Subcutaneous abdominal adipose tissue (tissue), 5 donors: ENCODE data around the gene TMEM179.

ENCODE experiments used
- H3K27ac ChIP-seq: one replicate; pipeline ENCODE4 v1.7.0; 2013; ENCODE audit warnings: low read depth, mild to moderate bottlenecking, inconsistent platforms, low read length, moderate library complexity
- H3K27me3 ChIP-seq, 5 donors: one replicate each; pipeline ENCODE4 v1.7.0; 2013; ENCODE audit warnings: low read length in 5 of 5, inconsistent platforms in 1 of 5; ENCODE audit not compliant: control insufficient read depth in 5 of 5, insufficient read depth in 4 of 5
- H3K36me3 ChIP-seq, 5 donors: one replicate each; pipeline ENCODE4 v1.7.0; 2013; ENCODE audit warnings: low read length in 5 of 5; ENCODE audit not compliant: control insufficient read depth in 5 of 5, insufficient read depth in 5 of 5
- H3K4me1 ChIP-seq, 5 donors: one replicate each; pipeline ENCODE4 v1.7.0; 2013; ENCODE audit warnings: low read length in 5 of 5, mild to moderate bottlenecking in 3 of 5, moderate library complexity in 1 of 5; ENCODE audit not compliant: control insufficient read depth in 5 of 5, insufficient read depth in 5 of 5
- H3K4me3 ChIP-seq, 5 donors: one replicate each; pipeline ENCODE4 v1.7.0; 2013; ENCODE audit warnings: low read length in 5 of 5, low read depth in 1 of 5
- H3K9ac ChIP-seq, 5 donors: one replicate each; pipeline ENCODE4 v1.7.0; 2013; ENCODE audit warnings: low read length in 5 of 5, mild to moderate bottlenecking in 4 of 5, moderate library complexity in 3 of 5
- H3K9me3 ChIP-seq, 5 donors: one replicate each; pipeline ENCODE4 v1.7.0; 2013; ENCODE audit warnings: low read length in 5 of 5; ENCODE audit not compliant: control insufficient read depth in 5 of 5
- donor health status: healthy.
- donor health status: healthy.
- donor health status: healthy.
- donor health status: healthy.
- donor health status: healthy.

The TMEM179 gene

GRCh38 chr14:104564744-104565679 is 39.6 kb downstream of the TMEM179 start:
- Histone ChIP-seq H3K27me3 (peaks cover 13 to 46% (median 43%) of the 10 kb centered on the region in 5 donors), H3K4me3 (no peak overlapping the region), H3K9ac (no peak overlapping the region), H3K4me1 (peaks cover 0 to 21% (median 17%) of the 10 kb centered on the region in 5 donors), H3K9me3 (no peaks in the 10 kb centered on the region), H3K27ac (no peak overlapping the region), H3K36me3 (no peaks in the 10 kb centered on the region)

GRCh38 chr14:104563742-104564615 is 40.6 kb downstream of the TMEM179 start:
- H3K9me3 ChIP-seq, result no peaks in the 10 kb centered on the region
- H3K27ac ChIP-seq, result no peak overlapping the region
- H3K27me3 ChIP-seq, result peaks cover 8 to 37% (median 33%) of the 10 kb centered on the region in 5 donors
- no peak overlapping the region for H3K9ac ChIP-seq
- H3K4me1 ChIP-seq, result peaks cover 0 to 21% (median 16%) of the 10 kb centered on the region in 5 donors
- no peaks in the 10 kb centered on the region for H3K36me3 ChIP-seq
- peak overlapping the region in 1 of 5 donors; percentile 11 for H3K4me3 ChIP-seq

- H3K27me3 ChIP-seq, result peaks cover 8 to 37% (median 28%) of the 10 kb centered on the region in 5 donors
- no peaks in the 10 kb centered on the region for H3K36me3 ChIP-seq
These were observed 41.3 kb downstream of the TMEM179 start for GRCh38 chr14:104563191-104563741.

GRCh38 chr14:104562606-104563005 is 42.0 kb downstream of the TMEM179 start:
- Histone ChIP-seq H3K4me1 (peaks cover 0 to 21% (median 16%) of the 10 kb centered on the region in 5 donors), H3K36me3 (no peaks in the 10 kb centered on the region), H3K4me3 (no peak overlapping the region), H3K9ac (no peak overlapping the region), H3K27ac (no peak overlapping the region), H3K9me3 (no peaks in the 10 kb centered on the region), H3K27me3 (peaks cover 8 to 35% (median 28%) of the 10 kb centered on the region in 5 donors)

More at GRCh38 chr14:104563191-104563741, 41.3 kb downstream of the TMEM179 start:
- Histone ChIP-seq H3K27ac (no peak overlapping the region), H3K9ac (no peak overlapping the region), H3K4me1 (peaks cover 0 to 21% (median 16%) of the 10 kb centered on the region in 5 donors), H3K9me3 (no peaks in the 10 kb centered on the region), H3K4me3 (no peak overlapping the region)

GRCh38 chr14:104561632-104562495 is 42.7 kb downstream of the TMEM179 start:
- no peak overlapping the region for H3K27ac ChIP-seq
- H3K9me3 ChIP-seq, result no peaks in the 10 kb centered on the region
- no peak overlapping the region for H3K9ac ChIP-seq
- H3K4me1 ChIP-seq, result peaks cover 0 to 21% (median 16%) of the 10 kb centered on the region in 5 donors
- no peaks in the 10 kb centered on the region for H3K36me3 ChIP-seq
- no peak overlapping the region for H3K4me3 ChIP-seq
- H3K27me3 ChIP-seq, result peaks cover 2 to 28% (median 25%) of the 10 kb centered on the region in 5 donors

GRCh38 chr14:104561124-104561557 is 43.4 kb downstream of the TMEM179 start:
- Histone ChIP-seq H3K27me3 (peaks cover 3 to 25% (median 19%) of the 10 kb centered on the region in 5 donors), H3K27ac (no peak overlapping the region), H3K4me3 (no peak overlapping the region), H3K9ac (no peak overlapping the region), H3K36me3 (no peaks in the 10 kb centered on the region), H3K4me1 (peaks cover 0 to 21% (median 16%) of the 10 kb centered on the region in 5 donors), H3K9me3 (no peaks in the 10 kb centered on the region)

- no peak overlapping the region for H3K4me3 ChIP-seq
- H3K27me3 ChIP-seq, result peaks cover 3 to 26% (median 17%) of the 10 kb centered on the region in 5 donors
- peaks cover 0 to 21% (median 16%) of the 10 kb centered on the region in 5 donors for H3K4me1 ChIP-seq
- H3K27ac ChIP-seq, result no peak overlapping the region
- H3K36me3 ChIP-seq, result no peaks in the 10 kb centered on the region
- H3K9ac ChIP-seq, result no peak overlapping the region
- H3K9me3 ChIP-seq, result no peaks in the 10 kb centered on the region
These were observed 44.0 kb downstream of the TMEM179 start for GRCh38 chr14:104560586-104560945.

GRCh38 chr14:104559804-104560585 is 44.6 kb downstream of the TMEM179 start:
- Histone ChIP-seq H3K4me3 (no peak overlapping the region), H3K27ac (no peak overlapping the region), H3K9ac (no peak overlapping the region), H3K36me3 (no peaks in the 10 kb centered on the region), H3K27me3 (peaks cover 3 to 21% (median 17%) of the 10 kb centered on the region in 5 donors), H3K4me1 (peaks cover 0 to 20% (median 16%) of the 10 kb centered on the region in 5 donors), H3K9me3 (no peaks in the 10 kb centered on the region)
